DLD1 (cell line): Measurements from ENCODE around the gene WNK2.

Experiments used
- in situ Hi-C: cut with HindIII; loops from 2 replicates; pipeline ENCODE4 v1.10.0; 2017; ENCODE audit warnings: low sequenced_read_pairs

The WNK2 gene

DNA sequence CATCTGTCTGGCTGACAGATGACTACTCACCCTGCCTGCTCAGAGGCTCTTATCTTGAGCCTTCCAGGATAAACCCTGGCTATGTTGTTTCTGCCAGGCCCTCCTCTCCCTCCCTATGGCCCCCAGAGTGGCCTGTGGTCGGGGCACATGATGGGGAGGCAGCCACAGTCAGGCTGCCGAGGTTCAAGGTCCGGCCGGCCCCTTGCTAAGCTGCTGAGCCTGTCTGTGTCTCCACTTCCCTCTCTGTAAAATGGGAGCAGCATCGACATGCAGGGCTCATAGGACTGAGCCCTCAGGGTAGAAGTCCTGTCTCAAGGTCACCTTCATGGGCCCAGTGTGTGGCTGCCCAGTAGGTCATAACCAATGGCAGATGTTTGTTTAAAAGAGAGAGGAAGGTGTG, 28.5 kb downstream of the WNK2 start:
- in situ Hi-C loops: no loop called here

DNA sequence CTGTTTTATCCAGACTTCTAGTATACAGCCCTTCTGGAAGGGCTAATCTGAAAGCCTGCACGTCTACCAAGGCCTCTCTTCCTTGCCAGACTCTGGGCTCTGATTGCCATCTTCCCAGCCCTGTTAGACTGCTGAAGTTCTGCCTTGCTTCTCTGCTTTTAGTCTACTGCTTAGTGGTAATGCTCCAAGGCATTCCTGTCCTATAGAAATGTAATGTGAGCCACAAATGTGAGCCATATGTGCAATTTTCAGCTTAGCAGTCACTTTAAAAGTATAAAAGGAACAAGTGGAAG, 32.1 kb downstream of the WNK2 start:
- in situ Hi-C loops: no loop called here

DNA sequence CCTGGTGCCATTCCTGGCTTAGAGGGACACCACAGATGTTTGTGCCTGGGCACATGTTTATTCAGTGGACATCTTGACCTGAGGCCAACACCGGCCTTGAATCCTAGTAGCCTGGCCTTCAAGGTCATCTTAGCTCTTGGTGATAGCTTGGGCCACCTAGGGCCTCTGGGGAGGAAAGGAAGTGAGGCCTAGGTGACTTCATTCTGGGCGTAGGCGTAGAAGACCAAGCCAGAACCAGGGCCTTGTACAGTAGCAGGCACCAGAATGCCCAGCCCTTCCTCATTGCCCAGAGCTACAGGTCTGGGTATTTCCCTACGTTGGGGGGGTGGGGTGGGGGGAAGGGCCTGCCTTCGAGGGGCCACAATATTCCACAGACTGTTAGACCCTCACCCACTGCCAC, 33.8 kb downstream of the WNK2 start:
- in situ Hi-C loops: no loop called here

DNA sequence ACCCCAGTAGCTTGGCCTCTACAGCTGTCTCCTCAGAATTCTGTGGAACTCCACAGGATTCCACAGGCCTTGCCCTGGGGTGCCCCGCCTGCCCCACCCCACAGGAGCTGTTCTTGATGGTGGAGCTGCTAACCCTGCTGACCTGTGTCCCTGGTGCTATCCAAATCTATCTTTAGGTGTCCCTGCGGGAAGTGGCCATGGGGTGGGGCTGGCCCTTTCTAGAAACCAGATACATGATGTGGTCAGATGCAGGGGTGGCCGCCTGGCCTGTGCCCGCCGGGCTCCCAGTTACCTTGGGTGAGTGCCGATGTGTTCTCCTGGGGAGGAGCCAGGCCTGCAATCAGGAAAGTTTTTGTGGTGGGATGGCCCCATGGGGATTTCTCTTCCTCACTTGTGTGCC, 34.2 kb downstream of the WNK2 start:
- in situ Hi-C loops: no loop called here

DNA sequence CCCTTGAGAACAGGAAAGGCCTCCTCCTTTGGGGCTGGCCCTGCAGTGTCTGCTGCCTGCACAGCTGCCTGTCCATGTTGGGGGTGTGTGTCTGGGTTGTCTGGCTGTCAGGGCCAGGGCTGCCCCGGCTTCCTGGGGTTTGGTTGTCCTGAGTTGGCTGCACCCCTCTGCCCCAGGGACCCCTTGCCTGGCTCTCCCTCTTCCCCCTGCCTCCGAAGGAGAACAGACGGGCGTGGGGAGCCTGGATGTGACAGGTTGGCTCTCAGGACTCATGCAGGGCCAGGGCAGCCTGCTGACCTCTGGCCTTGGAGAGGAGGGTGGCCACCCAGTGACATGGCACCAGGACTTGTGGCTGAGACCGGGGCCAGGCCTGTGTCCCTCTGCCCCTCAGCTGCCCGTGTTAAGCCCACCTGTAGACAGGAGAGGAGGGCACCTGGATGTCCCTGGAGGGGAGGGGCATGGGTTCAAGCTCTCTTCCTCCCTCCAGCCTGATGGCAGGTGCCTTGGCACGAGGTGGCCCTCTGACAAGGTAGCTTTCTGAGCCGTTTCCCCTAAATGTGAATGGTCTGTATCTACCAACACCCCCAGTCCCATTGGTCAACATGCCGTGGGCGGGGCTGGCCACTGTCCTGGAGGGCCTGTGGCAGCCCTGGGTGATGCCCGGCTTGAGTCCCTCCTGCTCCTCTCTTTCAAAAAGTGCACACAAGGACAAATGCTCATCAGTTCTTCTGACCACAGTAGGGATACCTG, 34.9 kb downstream of the WNK2 start:
- in situ Hi-C loops: no loop called here

DNA sequence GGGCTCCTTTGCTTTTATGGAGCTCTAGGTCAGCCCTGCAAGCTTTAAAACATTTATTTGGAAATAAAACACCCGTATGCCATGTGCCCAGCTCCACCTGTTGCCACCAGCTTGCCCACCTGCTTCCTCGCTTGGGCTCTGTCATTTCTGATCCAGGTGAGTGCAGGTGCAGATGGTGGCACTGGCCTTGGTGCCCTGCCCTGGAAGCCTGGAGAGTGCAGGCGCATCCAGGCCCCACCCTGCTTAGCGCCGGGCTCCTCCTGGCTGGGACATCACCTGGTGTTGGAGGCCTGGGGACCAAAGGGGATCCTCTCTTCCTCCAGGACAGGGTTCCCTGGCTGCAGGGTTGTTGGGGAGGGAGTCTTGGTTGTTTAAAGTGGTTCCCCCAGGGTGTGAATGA, 35.8 kb downstream of the WNK2 start:
- in situ Hi-C loops: no loop called here

DNA sequence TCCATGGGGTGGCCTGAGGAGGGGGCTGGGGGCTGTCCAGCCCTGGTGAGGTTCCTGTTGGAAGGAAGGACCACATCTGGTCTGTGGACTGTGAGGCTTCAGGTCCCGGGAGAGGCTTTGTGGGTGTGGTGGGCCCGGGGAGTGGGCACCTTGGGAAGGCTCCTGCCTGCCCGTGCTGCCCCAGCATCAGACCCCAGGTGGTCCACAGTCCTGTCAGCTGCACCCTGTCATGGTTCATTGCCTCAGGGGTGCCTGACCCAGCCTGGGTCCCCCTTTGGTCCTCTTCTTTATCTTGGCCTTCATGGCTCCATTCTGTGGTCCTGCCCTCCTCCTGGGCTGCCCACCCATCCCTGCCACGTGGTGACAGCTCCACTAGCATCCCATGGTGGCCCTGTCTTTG, 36.7 kb downstream of the WNK2 start:
- in situ Hi-C loops: no loop called here

DNA sequence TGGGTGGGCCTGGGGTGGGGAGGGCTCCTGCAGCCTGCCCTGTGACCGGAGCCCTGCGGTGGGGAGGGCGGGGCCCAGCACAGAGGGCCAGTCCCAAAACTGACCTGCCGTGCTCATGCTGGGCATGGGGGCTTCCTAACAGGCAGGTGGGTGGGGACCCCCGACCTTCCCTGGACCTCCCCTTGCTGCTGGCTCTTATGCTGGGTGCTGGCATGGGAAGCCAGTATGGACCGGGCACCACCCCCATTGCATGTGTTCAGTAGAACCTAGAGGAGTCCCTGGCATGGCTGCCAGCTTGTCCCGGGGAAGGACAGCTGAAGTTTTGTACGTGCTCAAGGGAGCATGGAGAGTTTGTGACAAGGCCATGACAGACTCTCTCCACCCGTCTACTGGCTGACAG, 37.1 kb downstream of the WNK2 start:
- in situ Hi-C loops: no loop called here

DNA sequence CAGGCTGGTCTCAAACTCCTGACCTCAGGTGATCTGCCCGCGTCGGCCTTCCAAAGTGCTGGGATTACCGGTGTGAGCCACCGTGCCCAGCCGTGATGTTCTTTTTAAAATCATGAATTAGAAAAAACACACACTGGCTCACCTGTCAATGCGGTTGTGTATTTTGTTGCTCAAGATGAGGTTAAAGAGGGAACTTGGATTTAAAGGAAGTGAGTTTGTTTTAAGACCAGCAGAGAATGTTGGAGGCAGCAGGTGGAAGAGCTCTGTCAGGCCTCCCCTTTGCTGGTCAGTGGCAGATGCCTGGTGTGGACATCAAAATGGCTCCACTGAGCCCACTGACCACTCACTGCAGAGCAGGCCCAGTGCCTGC, 38.9 kb downstream of the WNK2 start:
- in situ Hi-C loops: no loop called here

DNA sequence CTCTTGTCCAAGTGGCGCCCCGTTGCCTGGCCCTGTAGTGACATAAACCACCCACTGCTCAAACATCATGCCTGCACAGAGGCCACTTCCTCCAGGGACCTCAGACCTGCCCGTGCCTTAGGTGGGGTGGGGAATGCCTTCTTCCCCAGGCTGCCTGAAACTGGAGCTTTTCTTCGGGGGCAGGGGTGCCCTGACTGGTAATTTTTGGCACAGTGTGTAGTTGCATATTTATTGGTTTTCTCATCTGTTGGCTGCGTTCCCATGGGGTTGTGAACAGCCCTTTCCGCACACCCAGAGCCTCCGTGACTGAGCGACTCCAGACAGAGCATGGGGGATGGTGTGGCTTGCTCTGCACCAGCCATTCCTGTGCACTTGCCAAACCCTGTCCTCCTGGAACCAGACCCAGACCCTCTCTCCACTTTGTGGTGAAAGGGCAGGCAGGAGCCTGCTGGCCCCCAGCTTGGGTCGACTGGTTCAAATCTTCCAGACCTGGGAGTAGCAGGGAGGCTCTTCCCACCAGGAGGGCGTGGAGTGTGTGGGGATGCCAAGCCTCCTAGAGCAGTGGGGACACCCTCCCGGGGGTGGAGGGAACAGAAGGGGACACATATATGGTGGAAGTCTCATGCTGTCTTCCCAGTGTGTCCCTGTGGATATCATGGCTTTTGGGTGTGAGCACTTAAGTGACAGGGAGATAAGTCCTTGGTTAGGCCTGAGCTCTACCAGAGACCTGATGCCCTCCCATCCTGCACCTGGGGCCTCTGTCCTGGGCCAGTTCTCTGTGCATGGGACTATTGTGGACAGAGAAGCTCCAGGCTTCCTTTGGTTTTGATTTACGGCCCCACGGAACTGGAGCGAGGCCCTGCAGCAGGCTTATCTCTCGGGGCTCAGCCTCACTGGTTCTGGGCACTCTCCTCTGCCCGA, 39.6 kb downstream of the WNK2 start:
- in situ Hi-C loops: no loop called here

DNA sequence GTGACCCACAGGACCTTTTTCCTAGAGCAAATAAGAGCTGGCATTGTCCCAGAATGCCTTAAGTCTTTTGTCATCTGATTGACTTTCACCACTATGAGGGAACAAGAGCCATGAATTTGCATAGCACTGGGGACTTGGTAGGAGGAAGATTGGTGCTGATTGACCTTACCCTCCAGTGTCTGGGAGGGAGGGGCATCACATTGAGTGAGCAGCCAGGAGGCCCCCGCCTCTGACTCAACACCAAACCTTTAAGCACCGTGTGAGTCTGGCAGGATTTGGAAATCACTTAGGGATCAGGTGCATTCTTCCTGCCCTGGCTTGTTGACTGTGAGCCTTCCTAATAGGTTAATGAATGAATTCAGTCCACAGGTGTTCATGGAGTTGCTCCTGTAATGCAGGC, 40.7 kb downstream of the WNK2 start:
- in situ Hi-C loops: no loop called here

DNA sequence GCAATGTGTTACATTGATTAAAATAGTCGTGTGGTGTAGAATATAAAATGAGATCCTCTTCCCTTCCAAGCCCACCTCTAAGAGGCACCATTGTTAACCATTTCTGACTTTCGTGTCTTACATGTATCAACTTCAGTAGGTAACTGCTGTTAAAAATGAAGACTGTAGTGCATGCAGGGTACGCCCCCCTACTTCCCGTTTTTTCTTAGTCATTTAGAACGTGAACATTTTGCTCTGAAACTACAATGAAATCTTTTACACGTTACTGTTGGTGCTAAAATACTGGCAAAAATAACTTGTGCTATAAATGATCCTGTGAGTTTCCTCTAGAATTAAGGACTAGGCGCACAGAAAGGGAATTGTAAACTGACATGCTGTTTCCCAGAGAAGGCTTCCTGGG, 41.5 kb downstream of the WNK2 start:
- in situ Hi-C loops: no loop called here

DNA sequence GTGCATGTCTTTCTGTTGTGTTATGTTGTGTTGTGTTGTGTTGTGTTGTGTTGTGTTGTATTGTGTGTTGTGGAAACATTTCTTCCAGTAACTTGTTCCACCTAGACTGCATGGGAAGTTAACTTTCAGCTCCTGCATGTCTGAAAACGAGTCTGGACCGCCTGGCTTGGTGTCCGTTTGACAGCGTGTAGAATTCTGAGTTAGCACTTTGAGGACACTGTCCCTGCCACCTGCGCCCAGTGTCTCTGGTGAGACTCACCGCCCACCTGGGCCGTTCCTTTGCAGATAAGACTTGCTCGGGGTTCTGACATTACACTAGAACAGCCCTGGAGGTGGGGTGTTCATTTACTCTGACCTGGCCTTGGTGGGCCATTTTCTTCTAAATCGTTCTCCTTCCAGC, 42.0 kb downstream of the WNK2 start:
- in situ Hi-C loops: no loop called here

DNA sequence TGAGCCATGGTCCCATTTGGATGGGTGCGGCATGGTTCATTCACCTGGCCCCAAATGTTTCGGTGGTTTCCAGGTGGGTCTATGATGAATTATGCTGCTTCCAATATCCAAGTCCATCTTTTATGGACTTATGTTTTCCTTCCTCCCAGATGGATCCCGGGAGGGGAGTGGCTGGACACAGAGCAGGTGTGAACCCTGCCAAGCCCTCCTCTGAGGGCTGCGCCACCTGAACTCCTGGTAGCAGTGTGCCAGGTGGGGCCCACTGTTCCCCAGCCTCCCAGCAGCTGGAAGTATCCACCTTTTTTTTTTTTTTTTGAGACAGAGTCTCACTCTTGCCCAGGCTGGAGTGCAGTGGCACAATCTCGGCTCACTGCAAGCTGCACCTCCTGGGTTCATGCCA, 42.9 kb downstream of the WNK2 start:
- in situ Hi-C loops: no loop called here

DNA sequence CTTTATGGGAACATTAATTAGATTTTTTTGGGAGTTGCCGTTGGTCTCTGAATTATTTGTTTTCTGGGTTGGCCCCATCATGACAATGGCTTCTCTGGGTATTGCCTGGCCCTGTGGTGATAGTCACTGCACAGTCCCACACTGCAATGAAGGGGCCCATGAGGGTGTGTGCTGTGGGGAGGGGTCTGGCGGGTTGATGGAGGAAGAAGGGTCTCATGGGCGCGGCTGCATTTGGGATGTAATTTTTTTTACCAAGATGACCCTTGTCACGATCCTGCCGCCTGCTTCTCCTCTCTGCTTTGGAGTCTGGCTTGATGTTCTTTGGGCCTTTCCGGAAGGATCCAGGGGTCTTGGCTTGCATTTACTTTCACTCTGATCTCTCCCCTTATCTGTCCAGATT, 44.1 kb downstream of the WNK2 start:
- in situ Hi-C loops: no loop called here

DNA sequence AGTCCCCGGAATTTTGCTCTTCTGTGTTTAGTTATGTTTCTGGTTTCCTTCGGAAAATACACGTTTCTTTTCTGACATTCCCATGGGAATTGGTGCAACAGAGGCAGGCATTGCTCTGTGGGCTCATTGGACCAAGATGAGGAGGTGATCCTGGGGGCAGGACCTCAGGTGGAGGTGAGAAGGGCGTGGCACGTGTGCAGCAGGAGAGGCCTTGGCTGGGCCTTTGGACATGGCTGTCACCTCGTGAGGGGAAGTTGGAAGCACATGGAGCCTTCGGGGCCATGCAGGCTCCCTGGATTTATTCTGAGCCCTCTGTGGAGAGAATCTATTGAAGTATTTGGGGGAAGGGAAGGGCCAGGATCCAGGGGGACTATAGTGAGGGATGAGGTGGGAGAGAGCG, 44.5 kb downstream of the WNK2 start:
- in situ Hi-C loops: no loop called here

DNA sequence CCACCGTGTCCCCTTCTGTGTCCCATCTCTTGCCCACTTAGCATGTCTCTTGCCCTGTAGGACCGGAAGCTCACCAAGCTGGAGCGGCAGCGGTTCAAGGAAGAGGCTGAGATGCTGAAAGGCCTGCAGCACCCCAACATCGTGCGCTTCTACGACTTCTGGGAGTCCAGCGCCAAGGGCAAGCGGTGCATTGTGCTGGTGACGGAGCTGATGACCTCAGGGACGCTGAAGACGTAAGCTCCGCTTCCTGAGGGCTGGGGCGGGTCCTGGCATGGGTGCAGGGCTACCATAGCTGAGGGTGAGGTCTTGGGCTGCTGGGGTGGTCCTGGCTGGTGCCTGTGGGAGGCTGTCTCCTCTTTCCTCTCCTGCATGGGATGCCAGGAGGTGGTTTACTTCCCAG, 45.7 kb downstream of the WNK2 start:
- in situ Hi-C loops: no loop called here

DNA sequence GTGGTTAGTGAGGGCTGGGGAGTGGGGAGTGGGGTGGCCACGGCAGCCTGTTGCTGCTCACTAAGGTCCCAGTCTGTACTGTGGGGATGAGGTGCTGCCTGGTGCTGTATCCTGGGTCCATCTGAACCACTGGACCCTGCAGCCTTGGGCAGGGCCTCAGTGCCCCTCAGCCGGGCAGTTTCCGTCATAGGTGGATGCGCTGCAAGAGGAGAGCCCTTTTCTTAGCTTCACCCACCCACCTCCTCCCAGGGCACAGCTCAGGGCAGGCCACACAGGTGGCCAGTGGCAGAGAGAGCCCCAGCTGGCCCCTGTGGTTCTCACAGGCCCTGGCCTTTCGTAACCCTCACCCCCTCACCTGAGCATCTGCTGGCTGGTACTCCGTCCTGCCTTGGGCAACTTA, 46.2 kb downstream of the WNK2 start:
- in situ Hi-C loops: no loop called here

DNA sequence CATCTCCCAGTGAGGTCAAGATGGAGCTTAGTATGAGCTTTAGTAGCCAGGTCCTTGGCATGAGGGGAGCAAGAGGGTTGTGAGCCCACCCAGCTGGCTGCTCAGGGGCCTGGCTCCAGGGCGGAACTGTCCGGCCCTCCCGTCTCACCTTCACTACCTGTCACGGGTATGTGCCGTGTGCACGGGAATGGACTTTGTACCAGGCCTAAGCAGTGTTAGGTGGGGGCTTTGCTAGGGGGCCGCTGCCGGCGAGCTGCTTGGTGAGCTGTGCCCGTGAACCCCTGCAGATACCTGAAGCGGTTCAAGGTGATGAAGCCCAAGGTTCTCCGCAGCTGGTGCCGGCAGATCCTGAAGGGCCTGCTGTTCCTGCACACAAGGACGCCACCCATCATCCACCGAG, 46.7 kb downstream of the WNK2 start:
- in situ Hi-C loops: no loop called here

DNA sequence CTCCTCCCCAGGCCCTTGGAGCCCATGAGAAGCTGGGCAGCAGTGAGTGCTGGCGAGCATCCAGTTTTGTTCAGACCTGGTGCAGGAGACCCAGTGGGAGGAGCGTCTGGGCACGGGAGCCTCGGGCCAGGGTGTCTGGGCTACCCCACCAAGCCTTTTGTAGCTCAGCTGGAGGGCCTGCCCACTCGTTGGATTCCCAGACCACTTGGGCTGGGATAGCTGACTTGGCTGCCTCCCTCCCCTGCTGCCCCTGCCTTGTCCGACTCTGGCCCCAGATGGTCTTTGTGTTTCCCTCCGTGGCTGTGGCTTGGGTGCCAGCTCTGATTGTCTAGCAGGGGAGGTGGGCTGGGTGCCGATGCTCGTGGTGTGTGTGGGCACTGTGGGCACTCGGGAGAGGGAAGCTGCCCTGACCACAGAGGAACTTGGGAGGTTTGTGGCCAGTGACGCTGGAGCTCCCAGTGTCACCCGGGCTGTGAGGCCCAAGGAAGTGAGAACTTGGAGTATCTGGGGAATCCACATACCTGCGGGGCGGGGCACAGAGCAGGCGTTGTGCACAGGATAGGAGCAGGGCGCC, 47.3 kb downstream of the WNK2 start:
- in situ Hi-C loops: no loop called here

DNA sequence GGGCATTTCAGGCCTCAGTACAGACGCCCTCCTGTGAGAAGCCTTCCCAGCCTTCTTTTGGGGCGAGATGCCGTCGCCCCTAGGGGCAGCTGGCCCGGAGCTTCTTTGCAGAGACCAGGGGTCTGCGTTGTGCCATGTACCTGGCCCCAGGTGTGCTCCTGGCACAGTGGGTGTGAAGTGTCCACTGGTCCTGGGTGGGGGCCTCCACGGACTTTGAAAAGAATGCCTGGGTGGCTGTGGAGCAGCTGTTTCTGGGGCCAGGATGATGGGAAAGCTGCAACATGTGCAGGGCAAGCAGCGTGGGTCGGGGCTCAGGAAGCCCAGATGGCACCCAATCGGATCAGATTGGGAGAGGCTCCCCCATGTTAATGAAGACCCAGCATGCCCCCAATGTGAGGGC, 47.8 kb downstream of the WNK2 start:
- in situ Hi-C loops: no loop called here

DNA sequence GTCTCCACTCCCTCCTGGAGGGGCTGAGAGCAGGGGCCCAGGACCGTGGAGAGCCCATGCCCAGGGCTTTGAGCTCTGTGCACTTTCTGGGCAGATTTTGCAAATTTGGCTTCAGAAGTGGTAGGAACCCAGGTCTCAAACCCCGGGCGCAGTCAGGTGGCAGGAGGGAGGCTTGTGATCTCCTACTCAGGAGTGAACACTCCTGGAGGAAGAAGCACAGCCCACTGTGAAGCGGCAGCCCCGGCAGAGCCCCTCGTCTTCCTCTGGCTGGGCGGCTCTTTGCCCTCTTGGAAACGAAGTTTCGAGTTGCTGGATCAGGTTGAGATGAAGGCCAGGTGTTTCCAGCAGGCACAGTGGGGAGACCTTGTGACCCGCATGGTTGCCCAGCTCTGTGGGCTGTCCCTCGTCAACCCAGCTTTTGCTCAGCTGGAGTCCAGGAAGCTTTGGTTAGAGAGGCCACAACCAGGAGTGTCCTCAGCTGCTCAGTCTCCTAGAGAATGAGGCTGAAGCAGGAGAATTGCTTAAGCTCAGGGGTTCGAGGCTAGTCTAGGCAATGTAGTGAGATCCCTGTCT, 48.5 kb downstream of the WNK2 start:
- in situ Hi-C loops: no loop called here
